Stomach (tissue), 9 donors: ENCODE measurements around the gene WDR75. TPM values are rescaled to one million over a fixed set of nuclear protein-coding genes. Genes with fewer than 3 reads are reported as not detected.

ENCODE experiments used
- DNase-seq, 2 donors: peaks; one replicate each; pipeline versions ENCODE4 v3.0.0 to v3.0.0-alpha.2; 2013 to 2019
- H3K27ac ChIP-seq, 5 donors: fragments of 200-600 bp in 4 of 5; sonication (generic) in 4 of 5; one replicate each; pipeline ENCODE4 v1.5.1; 2013 to 2019; ENCODE audit warnings: mild to moderate bottlenecking in 1 of 5, moderate library complexity in 1 of 5
- H3K27me3 ChIP-seq, 3 donors: fragments of 200-600 bp; sonication (generic); one replicate each; pipeline ENCODE4 v1.5.1; 2017 to 2019; ENCODE audit warnings: mixed run types in 1 of 3
- H3K36me3 ChIP-seq, 4 donors: fragments of 200-600 bp; sonication (generic); 1 replicate in 3 of 4; 2 replicates in 1 of 4; pipeline ENCODE4 v1.5.1; 2016 to 2019
- H3K4me1 ChIP-seq, 4 donors: fragments of 200-600 bp; sonication (generic); one replicate each; pipeline ENCODE4 v1.5.1; 2016 to 2019
- H3K4me3 ChIP-seq, 4 donors: fragments of 200-600 bp; sonication (generic) in 3 of 4; one replicate each; pipeline ENCODE4 v1.5.1; 2016 to 2019; ENCODE audit warnings: mild to moderate bottlenecking in 1 of 4
- H3K9me3 ChIP-seq, 4 donors: fragments of 200-600 bp; sonication (generic); one replicate each; pipeline ENCODE4 v1.5.1; 2016 to 2019
- EP300 ChIP-seq: sonication (generic); formaldehyde crosslinking; IDR thresholded peaks from one replicate; pipeline ENCODE4 v1.6.1; 2017; ENCODE audit warnings: antibody characterized with exemption
- POLR2A ChIP-seq, 4 donors: fragments of 450-650 bp; IDR thresholded peaks; one replicate each; pipeline ENCODE4 v1.6.1; 2016; ENCODE audit warnings: antibody characterized with exemption in 4 of 4, control low read depth in 2 of 4, mild to moderate bottlenecking in 1 of 4, moderate library complexity in 1 of 4
- POLR2AphosphoS5 ChIP-seq, 3 donors: sonication (generic); formaldehyde crosslinking; IDR thresholded peaks; one replicate each; pipeline ENCODE4 v1.6.1; 2016; ENCODE audit warnings: antibody characterized with exemption in 3 of 3
- WGBS, 5 donors: extraction: QIAGEN DNeasy Blood & Tissue Kit in 3 of 5; methylation state at CpG; one replicate each; pipeline versions ENCODE4 v1.1.5 to v1.1.7; 2013 to 2018; 5-methylcytosine and 5-hydroxymethylcytosine counted together
- intact Hi-C: fragments of 100-400 bp; cut with DNase I; formaldehyde crosslinking; loops from one replicate; pipeline ENCODE4 v1.15.1; 2023; ENCODE audit warnings: low total_unique reads
- polyA plus RNA-seq, 3 donors: library from polyadenylated mRNA; stranded (reverse); fragments of 200-250 nt; gene quantifications; one replicate each; pipeline ENCODE4 v1.2.3, GENCODE V29; 2013
- total RNA-seq, 5 donors: library from RNA; depleted of rRNA; stranded (reverse); fragments of >200 nt; gene quantifications; one replicate each; pipeline versions ENCODE4 v1.1.0 to v1.2.3, GENCODE V29; 2014 to 2016
- TF ChIP-seq, protein P1 (sequence below), 7 experiments: fragments of 450-650 bp in 4 of 7; fragments of 200-600 bp in 3 of 7; sonication (generic) in 3 of 7; IDR thresholded peaks; one replicate each; pipeline ENCODE4 v1.5.1; 2016 to 2019; ENCODE audit warnings: antibody characterized with exemption in 7 of 7, control low read depth in 2 of 7, mild to moderate bottlenecking in 1 of 7
- donor health status: healthy with polysubstance abuse.
- donor health status: Bipolar disorder and iron deficiency.
- donor health status: healthy.

The WDR75 gene
- total and polyA plus RNA-seq, 8 donors = 6.1 to 89.9 (median 26.5) TPM

DNA sequence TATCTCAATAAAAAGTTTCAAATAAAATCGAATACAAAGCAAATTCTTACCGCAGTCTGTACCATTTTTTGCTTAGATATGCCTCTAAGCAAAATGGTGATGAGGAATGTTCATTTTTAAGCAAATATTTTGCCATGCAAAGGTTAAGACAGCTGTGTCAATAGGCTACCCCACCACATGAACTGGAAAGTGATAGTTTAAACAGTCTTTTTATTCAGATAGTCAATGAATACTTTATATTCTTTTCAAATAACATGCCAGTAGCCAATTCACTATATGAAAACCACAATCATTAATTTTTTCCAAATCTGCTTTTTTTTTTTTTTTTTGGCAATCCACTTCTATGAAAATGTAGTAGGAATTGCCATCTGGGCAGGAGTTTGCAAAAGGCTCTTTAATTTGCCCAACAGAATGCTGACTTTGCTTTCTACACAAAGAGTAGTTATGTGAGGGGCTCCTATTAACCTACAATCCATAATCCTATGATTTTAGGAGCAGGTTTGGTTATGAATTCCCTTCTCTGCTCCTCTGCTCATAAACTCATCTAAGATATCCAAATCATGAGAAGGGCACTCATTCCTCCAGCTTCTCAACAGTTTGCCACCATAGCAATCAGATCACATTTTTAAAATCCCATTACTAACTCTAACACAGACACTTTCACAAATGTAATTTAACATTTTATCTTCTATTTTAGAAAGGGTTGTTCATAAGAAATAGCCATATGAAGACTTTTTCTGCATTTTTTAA, 70.1 kb downstream of the WDR75 start:
- peaks cover 0 to 6% (median 0%) of the 10 kb centered on the region in 4 donors for H3K9me3 ChIP-seq
- no peaks in the 10 kb centered on the region for H3K27me3 ChIP-seq
- intact Hi-C loops = no loop called here
- TF ChIP-seq, protein P1, sequence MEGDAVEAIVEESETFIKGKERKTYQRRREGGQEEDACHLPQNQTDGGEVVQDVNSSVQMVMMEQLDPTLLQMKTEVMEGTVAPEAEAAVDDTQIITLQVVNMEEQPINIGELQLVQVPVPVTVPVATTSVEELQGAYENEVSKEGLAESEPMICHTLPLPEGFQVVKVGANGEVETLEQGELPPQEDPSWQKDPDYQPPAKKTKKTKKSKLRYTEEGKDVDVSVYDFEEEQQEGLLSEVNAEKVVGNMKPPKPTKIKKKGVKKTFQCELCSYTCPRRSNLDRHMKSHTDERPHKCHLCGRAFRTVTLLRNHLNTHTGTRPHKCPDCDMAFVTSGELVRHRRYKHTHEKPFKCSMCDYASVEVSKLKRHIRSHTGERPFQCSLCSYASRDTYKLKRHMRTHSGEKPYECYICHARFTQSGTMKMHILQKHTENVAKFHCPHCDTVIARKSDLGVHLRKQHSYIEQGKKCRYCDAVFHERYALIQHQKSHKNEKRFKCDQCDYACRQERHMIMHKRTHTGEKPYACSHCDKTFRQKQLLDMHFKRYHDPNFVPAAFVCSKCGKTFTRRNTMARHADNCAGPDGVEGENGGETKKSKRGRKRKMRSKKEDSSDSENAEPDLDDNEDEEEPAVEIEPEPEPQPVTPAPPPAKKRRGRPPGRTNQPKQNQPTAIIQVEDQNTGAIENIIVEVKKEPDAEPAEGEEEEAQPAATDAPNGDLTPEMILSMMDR (IDR thresholded peaks at IDR 0.05) = no peak
- TF ChIP-seq POLR2A (IDR thresholded peaks at IDR 0.05) (no peak), POLR2AphosphoS5 (IDR thresholded peaks at IDR 0.05) (no peak), EP300 (no peak)
- no peak overlapping the region for H3K4me3 ChIP-seq
- H3K27ac ChIP-seq = no peak overlapping the region
- H3K36me3 ChIP-seq = no peaks in the 10 kb centered on the region
- DNase-seq = no peak
- H3K4me1 ChIP-seq = peaks cover 0 to 16% (median 0%) of the 10 kb centered on the region in 4 donors
- 83 to 90% (median 85%) methylated on average over 2 of the region's 2 CpGs for WGBS, 5 donors

DNA sequence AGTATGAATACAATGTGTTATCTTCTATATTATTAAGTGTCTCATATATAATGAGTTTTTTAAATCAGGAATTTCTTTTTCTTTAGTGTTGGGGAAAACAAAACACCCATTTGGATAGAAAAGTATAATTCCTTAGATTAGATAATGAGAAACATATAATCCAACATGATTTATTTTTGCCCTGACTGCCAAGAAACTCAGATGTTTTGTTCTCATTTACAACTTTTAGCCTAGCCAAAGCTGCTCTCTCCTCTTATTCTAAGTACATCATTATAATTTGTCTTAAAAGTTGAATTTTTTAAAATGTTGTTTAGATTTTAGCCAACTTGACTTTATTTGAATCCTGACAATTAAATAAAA, 70.7 kb downstream of the WDR75 start:
- no peak for DNase-seq
- no peak overlapping the region for H3K4me3 ChIP-seq
- peaks cover 0 to 6% (median 0%) of the 10 kb centered on the region in 4 donors for H3K9me3 ChIP-seq
- TF ChIP-seq POLR2A (IDR thresholded peaks at IDR 0.05) (no peak), EP300 (no peak), POLR2AphosphoS5 (IDR thresholded peaks at IDR 0.05) (no peak)
- TF ChIP-seq, protein P1 (IDR thresholded peaks at IDR 0.05) = no peak
- H3K27ac ChIP-seq = no peak overlapping the region
- no peaks in the 10 kb centered on the region for H3K27me3 ChIP-seq
- peaks cover 0 to 15% (median 0%) of the 10 kb centered on the region in 4 donors for H3K4me1 ChIP-seq
- intact Hi-C loops = no loop called here
- H3K36me3 ChIP-seq = no peaks in the 10 kb centered on the region

DNA sequence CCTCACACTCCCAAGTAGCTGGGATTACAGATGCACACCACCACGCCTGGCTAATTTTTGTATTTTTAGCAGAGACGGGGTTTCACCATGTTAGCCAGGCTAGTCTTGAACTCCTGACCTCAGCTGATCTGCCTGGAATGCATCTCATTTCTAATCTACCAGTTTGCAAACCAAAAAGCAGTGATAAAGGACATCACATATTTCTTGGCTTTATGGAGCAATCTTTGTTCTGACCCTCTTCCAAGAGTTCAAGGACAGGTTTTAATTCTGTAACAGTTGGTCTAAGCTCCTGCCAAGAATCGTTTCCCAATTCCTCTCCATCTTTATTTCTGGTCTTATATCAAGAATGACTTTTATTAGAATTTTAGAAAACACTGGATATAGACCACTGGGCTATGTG, 71.6 kb downstream of the WDR75 start:
- Histone ChIP-seq H3K27ac (no peak overlapping the region), H3K4me3 (no peak overlapping the region), H3K36me3 (no peaks in the 10 kb centered on the region), H3K4me1 (peaks cover 0 to 14% (median 0%) of the 10 kb centered on the region in 4 donors), H3K27me3 (no peaks in the 10 kb centered on the region), H3K9me3 (peaks cover 0 to 10% (median 0%) of the 10 kb centered on the region in 4 donors)
- TF ChIP-seq POLR2A (IDR thresholded peaks at IDR 0.05) (no peak), EP300 (no peak), POLR2AphosphoS5 (IDR thresholded peaks at IDR 0.05) (no peak)
- TF ChIP-seq, protein P1 (IDR thresholded peaks at IDR 0.05) = no peak
- WGBS, 5 donors = 72 to 87% (median 82%) methylated on average over 3 of the region's 3 CpGs
- no peak for DNase-seq
- intact Hi-C loops = no loop called here

DNA sequence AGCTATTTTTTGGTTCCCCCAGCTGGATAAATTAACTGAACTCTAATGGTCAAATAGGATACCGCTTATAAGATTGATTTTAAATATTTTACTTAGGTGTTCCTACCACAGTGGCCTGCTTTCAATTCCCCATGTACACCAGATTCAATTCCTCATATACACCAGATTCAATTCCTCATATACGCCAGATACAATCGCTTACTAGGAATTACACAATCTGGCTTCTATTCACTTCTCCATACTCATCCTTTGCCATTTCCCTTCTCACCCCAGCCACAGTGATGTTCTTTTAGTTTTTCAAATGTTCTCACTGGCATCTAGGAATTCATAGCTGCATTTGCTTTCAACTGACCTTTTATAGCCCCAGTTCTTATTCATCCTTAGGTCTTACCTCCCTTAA, 72.8 kb downstream of the WDR75 start:
- no peaks in the 10 kb centered on the region for H3K36me3 ChIP-seq
- 86 to 96% (median 91%) methylated on average over 3 of the region's 3 CpGs for WGBS, 5 donors
- DNase-seq = no peak
- intact Hi-C loops = no loop called here
- peaks cover 0 to 14% (median 0%) of the 10 kb centered on the region in 4 donors for H3K4me1 ChIP-seq
- peaks cover 0 to 10% (median 0%) of the 10 kb centered on the region in 4 donors for H3K9me3 ChIP-seq
- TF ChIP-seq EP300 (no peak), POLR2A (IDR thresholded peaks at IDR 0.05) (no peak), POLR2AphosphoS5 (IDR thresholded peaks at IDR 0.05) (no peak)
- TF ChIP-seq, protein P1 (IDR thresholded peaks at IDR 0.05) = no peak
- H3K27me3 ChIP-seq = no peaks in the 10 kb centered on the region
- no peak overlapping the region for H3K4me3 ChIP-seq
- peak overlapping the region in 1 of 5 donors; percentile 14 for H3K27ac ChIP-seq
